A673 (cell line): Measurements from ENCODE around the gene ARID5B. TPM values are rescaled to one million over a fixed set of nuclear protein-coding genes. Genes with fewer than 3 reads are reported as not detected.

Source experiments
- BruUV-seq: library from RNA; stranded (reverse); fragments of 400-500 nt; replicated peaks from 2 replicates; lab custom pipeline; 2021; lab: Mats Ljungman, UMichigan
- CTCF ChIA-PET: fragments of 300-600 bp; sonication (Branson Sonifier 250); formaldehyde crosslinking; loops from one replicate; lab custom pipeline; 2022; ENCODE audit warnings: antibody characterized with exemption; lab: Charles Lee
- POLR2A ChIA-PET: fragments of 300-600 bp; sonication (Branson Sonifier 250); formaldehyde crosslinking; loops from one replicate; lab custom pipeline; 2022; ENCODE audit warnings: antibody characterized with exemption; ENCODE audit not compliant: low non-redundant PET; lab: Charles Lee
- DNase-seq: peaks from one replicate; pipeline ENCODE4 v3.0.0-alpha.2; 2015; ENCODE audit warnings: low spot score
- H3K27ac ChIP-seq: fragments of 200-600 bp; sonication (generic); 2 replicates; pipeline ENCODE4 v1.5.1; 2016; ENCODE audit warnings: mixed run types, low read depth, mild to moderate bottlenecking, mixed read lengths, antibody characterized with exemption, low read length; ENCODE audit not compliant: poor library complexity, severe bottlenecking
- H3K27me3 ChIP-seq: fragments of 200-600 bp; sonication (generic); replicated peaks from 2 replicates; pipeline ENCODE4 v1.6.1; 2017; ENCODE audit warnings: mixed run types, low read depth, mild to moderate bottlenecking, mixed read lengths, antibody characterized with exemption, low read length; ENCODE audit not compliant: insufficient read depth, poor library complexity
- H3K36me3 ChIP-seq: fragments of 200-600 bp; sonication (generic); 2 replicates; pipeline ENCODE4 v1.6.1; 2016; ENCODE audit warnings: mixed run types, mild to moderate bottlenecking, mixed read lengths, antibody characterized with exemption, low read length; ENCODE audit not compliant: insufficient read depth, poor library complexity, severe bottlenecking
- H3K4me1 ChIP-seq: fragments of 200-600 bp; sonication (generic); 2 replicates; pipeline ENCODE4 v1.6.1; 2017; ENCODE audit warnings: mixed run types, mild to moderate bottlenecking, mixed read lengths, antibody characterized with exemption, low read length; ENCODE audit not compliant: insufficient read depth, poor library complexity, severe bottlenecking
- H3K4me3 ChIP-seq: fragments of 200-600 bp; sonication (generic); 2 replicates; pipeline ENCODE4 v1.5.1; 2016; ENCODE audit warnings: low read depth, mixed run types, mild to moderate bottlenecking, mixed read lengths, low read length; ENCODE audit not compliant: poor library complexity, severe bottlenecking
- H3K9me3 ChIP-seq: fragments of 200-600 bp; sonication (generic); 2 replicates; pipeline ENCODE4 v1.6.1; 2016; ENCODE audit warnings: mixed run types, low read depth, mild to moderate bottlenecking, mixed read lengths, antibody characterized with exemption, low read length; ENCODE audit not compliant: poor library complexity, severe bottlenecking
- CTCF ChIP-seq: fragments of 300-800, 200-600 bp; sonication (generic); conservative IDR thresholded peaks from 2 replicates; pipeline ENCODE4 v1.5.1; 2017; ENCODE audit warnings: low read depth, mild to moderate bottlenecking, antibody characterized with exemption, low read length, moderate library complexity, mixed read lengths
- EZH2 ChIP-seq: fragments of 200-600 bp; sonication (generic); IDR thresholded peaks from 2 replicates; pipeline ENCODE4 v1.6.1; 2017; ENCODE audit warnings: borderline replicate concordance, low read depth, mild to moderate bottlenecking, mixed read lengths, antibody characterized with exemption, low read length; ENCODE audit not compliant: poor library complexity, severe bottlenecking
- intact Hi-C: fragments of 100-400 bp; cut with micrococcal nuclease; formaldehyde crosslinking; loops from one replicate; pipeline ENCODE4 v1.10.0; 2022; ENCODE audit not compliant: unreplicated experiment
- total RNA-seq: library from RNA; stranded (reverse); gene quantifications from 2 replicates; pipeline ENCODE4 v1.2.3, GENCODE V29; 2021

ARID5B gene
- total RNA-seq, 1 experiment from 2014 or later, result 29.0 TPM

- Histone ChIP-seq H3K36me3 (peaks cover 2% of the 10 kb centered on the region), H3K9me3 (no peaks in the 10 kb centered on the region), H3K27ac (no peak overlapping the region), H3K4me3 (no peak overlapping the region), H3K4me1 (peaks cover 5% of the 10 kb centered on the region), H3K27me3 (no peaks in the 10 kb centered on the region)
- TF ChIP-seq CTCF (no peak), EZH2 (no peak)
- intact Hi-C loops, result no loop called here
- no peak for DNase-seq
- CTCF ChIA-PET, result no interaction called here
- POLR2A ChIA-PET, result no interaction called here
- BruUV-seq, result no TSS peak
Measured at GRCh38 chr10:62010366-62010765, 108.9 kb downstream of the ARID5B start.

GRCh38 chr10:62011558-62011957, 110.1 kb downstream of the ARID5B start:
- DNase-seq, result no peak
- ChIA-PET CTCF (no interaction called here), POLR2A (no interaction called here)
- BruUV-seq, result no TSS peak
- TF ChIP-seq CTCF (no peak), EZH2 (no peak)
- intact Hi-C loops, result no loop called here
- H3K27ac ChIP-seq, result no peak overlapping the region
- H3K4me3 ChIP-seq, result no peak overlapping the region
- no peaks in the 10 kb centered on the region for H3K9me3 ChIP-seq
- H3K36me3 ChIP-seq, result peaks cover 2% of the 10 kb centered on the region
- peaks cover 5% of the 10 kb centered on the region for H3K4me1 ChIP-seq
- no peaks in the 10 kb centered on the region for H3K27me3 ChIP-seq

- TF ChIP-seq CTCF, result no peak
- CTCF ChIA-PET, result no interaction called here
- BruUV-seq, result no TSS peak
- DNase-seq, result no peak
- H3K27ac ChIP-seq, result no peak overlapping the region
- H3K27me3 ChIP-seq, result no peaks in the 10 kb centered on the region
- intact Hi-C loops, result no loop called here
- H3K9me3 ChIP-seq, result no peaks in the 10 kb centered on the region
- H3K4me1 ChIP-seq, result peaks cover 12% of the 10 kb centered on the region
- no peak overlapping the region for H3K4me3 ChIP-seq
- H3K36me3 ChIP-seq, result peaks cover 2% of the 10 kb centered on the region
- POLR2A ChIA-PET, result no interaction called here
Measured at GRCh38 chr10:62012318-62012717, 110.8 kb downstream of the ARID5B start.
